Activated naive CD4-positive, alpha-beta T cell (primary cell): ENCODE results near the gene ACSS3.
"Not testable (repeated sequence)": the region's sequence is repeated elsewhere in the genome, so short reads cannot be mapped to it uniquely, and the experiment has no call there.

Experiments used
- DNase-seq, 4 experiments: peaks; one replicate each; lab custom pipeline; 2025; lab: John Stamatoyannopoulos, UW

ACSS3 gene, protein sequence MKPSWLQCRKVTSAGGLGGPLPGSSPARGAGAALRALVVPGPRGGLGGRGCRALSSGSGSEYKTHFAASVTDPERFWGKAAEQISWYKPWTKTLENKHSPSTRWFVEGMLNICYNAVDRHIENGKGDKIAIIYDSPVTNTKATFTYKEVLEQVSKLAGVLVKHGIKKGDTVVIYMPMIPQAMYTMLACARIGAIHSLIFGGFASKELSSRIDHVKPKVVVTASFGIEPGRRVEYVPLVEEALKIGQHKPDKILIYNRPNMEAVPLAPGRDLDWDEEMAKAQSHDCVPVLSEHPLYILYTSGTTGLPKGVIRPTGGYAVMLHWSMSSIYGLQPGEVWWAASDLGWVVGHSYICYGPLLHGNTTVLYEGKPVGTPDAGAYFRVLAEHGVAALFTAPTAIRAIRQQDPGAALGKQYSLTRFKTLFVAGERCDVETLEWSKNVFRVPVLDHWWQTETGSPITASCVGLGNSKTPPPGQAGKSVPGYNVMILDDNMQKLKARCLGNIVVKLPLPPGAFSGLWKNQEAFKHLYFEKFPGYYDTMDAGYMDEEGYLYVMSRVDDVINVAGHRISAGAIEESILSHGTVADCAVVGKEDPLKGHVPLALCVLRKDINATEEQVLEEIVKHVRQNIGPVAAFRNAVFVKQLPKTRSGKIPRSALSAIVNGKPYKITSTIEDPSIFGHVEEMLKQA

DNA sequence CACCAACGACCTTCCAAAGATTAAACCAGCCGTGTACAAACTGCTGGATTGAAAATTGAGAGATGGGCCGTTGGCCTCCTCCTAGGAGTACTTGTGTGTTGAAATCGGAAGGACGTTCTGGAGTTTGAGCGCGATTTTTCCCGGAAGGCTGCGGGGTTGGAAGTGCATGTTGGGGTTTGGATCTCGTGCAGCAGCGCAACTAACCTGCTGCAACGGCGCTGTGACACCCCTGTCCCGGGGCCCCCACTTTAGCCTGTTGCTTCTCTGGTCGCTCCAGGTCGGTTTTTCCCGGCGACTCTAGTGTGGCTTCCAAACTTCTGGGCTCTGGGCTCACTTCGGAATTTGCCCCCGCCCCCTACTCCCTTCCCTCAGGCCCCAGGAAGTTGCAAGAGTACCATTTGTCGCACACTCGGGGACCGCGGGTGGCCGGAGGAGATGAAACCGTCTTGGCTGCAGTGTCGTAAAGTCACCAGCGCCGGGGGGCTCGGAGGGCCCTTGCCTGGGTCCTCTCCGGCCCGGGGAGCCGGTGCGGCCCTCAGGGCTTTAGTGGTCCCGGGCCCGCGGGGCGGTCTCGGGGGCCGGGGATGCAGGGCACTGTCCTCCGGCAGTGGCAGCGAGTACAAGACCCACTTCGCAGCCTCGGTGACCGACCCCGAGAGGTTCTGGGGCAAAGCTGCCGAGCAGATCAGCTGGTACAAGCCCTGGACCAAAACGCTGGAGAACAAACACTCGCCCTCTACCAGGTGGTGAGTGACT lies at the start of gene ACSS3:
Gene ACSS3, plus strand, starts transcription at position 394 of the 756 bp plus-strand sequence. Its CDS starts 42 bp downstream, at position 436.
- no peak for DNase-seq

DNA sequence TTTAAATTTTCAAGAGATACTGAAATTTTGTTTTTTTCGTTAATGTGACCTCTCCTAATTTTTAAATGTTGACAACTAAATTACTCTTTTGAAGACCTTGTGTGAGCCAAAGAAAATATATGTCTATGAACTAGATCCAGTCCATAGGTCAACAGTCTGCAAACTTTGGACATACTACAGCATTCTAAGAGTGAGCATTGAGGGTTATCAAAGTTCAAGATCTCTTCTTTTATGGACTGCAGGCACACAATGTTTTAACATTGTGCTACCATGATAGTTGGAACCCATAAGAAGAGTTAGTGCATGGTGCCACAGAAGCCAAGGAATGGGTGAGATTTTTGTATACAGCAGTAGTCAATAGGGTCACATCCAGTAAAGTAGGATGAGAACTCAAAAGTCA lies 43.0 kb upstream of the ACSS3 start:
- no peak for DNase-seq

DNA sequence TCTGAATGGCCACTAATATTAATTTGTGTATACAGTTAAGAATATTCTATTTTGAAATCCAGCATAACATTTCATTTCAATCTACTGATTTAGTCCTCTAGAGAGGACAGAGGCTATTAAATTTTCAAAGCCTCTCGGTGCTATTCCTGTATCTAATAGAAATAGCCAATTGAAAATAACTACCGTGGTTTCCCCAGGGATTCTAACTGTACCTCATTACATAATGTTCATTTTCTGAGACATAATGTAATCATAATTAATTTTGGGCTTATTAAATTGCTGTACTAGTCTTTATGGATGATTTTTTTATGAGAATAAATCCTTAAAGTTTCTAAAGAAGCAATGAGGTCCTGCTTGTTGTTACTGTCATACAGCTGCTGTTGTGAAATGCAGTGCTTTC lies 38.6 kb upstream of the ACSS3 start:
- DNase-seq, result no peak

DNA sequence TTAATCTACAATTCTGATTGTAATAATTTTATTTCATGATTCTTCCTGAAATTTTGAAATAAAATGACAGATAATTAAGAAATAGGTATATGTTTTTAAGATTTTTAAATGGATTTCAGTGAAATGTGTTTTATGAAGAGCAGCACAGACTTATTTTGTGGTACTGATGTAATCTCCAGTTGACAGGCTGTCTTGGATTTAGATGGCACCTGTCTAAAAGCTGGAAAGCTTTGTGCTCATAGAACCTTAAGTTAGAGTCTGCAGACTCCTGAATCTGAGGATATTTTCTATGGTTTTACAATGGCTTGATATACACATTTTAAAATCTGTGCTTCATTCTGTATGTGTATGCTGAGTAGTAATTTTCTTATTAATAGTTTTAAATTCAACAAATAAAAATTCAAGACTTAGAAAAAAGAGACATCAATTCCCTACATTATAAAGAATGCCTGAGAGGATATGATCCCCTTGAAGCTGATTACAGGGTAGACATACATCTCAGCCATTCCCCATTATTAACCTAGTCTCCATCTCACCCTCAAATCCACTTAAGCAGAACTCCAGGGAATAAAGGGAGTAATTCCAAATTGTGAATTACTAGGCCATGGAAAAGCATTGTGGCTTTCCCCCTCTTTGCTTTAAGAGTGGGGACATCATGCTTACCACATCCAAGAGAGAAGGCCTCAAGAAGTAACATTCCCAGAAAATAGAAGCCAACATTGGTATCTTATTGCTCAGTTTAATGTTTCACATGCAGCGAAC lies 33.7 kb upstream of the ACSS3 start:
- DNase-seq, result no peak

DNA sequence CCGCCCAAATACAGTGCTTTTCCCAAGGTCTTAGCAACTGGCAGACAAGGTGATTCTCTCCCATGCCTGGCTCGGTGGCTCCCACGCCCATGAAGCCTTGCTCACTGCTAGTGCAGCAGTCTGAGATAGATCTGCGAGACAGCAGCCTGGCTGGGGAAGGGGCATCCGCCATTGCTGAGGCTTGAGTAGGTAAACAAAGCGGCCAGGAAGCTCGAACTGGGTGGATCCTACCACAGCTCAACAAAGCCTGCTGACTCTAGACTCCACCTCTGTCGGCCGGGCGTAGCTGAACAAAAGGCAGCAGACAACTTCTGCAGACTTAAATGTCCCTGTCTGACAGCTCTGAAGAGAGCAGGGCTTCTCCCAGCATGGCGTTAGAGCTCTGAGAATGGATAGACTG lies 12.9 kb upstream of the ACSS3 start:
- not testable (repeated sequence) for DNase-seq

DNA sequence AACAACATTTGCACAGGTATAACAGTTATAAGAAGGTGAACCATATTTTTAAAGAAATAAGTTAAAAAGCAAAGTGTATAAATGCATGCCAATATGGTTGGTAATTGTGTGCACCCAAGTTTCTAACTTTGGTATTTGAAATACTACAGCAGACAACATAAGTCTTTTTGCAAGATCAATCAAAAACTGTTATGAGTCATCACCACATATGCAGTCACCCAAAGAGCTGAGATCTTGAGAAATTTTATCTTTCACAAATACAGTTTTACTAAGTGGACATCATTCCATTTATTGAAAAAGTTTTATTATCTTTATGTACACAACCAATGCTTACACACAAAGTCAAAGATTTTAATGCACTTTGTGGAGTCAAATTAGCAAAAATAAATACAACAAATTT lies 7.0 kb upstream of the ACSS3 start:
- no peak for DNase-seq

DNA sequence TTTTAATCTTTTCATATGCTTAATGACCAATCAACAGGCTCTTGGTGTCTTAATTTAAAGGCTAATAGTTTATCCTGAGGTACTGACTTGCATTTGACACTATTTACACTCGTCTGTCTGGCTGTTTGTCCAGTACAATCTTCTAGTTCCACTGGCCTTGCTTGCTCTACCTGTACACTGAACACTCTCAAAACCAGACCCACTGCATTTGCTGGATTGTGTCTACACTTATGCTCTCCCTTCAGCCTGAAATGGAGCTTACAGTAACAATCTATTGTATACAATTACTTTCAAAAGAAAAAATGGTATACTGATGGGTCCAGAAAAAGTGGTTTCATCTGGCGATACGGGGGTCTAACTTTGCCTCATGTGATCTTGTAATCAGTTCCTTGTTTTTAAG lies 2.3 kb upstream of the ACSS3 start:
- DNase-seq, result no peak

DNA sequence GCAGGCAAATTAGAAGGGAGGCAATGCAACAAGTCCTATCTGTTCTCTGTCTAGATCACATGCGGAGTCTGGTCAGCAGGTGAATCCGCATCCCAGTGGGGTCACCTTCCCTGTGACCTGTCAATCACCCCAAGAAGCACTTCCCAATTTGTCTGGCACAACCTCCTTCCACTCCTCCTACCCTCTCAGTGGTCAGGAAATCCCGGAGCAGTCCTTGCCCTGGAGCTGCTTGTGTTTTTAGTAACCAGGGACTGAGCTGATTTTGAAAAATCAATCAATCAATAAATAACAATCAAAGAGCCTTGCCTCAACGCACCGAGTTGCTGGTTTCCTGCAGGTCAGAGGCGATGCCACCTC lies 572 bp upstream of the ACSS3 start:
- DNase-seq, result no peak

DNA sequence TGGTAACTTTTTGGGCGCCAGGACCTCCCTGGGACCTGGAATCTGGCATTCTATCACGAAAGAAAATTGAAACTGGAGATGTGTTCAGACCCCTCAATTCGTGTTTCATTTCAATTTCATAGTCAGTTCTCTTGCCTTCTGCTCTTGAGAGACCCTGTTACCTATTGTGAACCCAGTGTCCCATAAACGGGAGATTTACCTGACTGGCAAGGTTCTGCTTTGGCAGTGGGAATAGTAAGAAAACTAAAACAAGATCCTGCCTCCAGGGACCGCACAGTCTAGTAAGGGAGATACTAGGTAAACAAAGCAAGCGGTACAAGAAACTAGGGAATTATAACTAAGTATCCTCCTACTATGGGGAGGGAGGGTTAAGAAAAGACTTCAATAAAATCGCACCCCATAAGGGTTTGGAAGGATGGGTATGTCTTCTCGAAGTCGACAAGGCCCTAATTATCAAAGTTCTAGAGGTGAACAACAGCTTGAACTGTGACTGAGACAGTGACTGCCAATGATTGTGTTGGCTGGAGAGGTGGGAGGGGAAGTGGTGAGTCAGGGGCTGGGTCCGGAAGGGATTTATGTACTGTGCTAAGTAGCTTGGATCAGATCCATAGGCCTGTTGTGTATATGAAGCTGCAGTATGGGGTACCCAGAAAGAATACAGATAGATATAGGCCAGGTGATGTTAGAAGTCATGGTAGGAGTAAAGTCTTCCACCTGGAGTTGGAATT lies 754 bp downstream of the ACSS3 start:
- DNase-seq, result no peak

DNA sequence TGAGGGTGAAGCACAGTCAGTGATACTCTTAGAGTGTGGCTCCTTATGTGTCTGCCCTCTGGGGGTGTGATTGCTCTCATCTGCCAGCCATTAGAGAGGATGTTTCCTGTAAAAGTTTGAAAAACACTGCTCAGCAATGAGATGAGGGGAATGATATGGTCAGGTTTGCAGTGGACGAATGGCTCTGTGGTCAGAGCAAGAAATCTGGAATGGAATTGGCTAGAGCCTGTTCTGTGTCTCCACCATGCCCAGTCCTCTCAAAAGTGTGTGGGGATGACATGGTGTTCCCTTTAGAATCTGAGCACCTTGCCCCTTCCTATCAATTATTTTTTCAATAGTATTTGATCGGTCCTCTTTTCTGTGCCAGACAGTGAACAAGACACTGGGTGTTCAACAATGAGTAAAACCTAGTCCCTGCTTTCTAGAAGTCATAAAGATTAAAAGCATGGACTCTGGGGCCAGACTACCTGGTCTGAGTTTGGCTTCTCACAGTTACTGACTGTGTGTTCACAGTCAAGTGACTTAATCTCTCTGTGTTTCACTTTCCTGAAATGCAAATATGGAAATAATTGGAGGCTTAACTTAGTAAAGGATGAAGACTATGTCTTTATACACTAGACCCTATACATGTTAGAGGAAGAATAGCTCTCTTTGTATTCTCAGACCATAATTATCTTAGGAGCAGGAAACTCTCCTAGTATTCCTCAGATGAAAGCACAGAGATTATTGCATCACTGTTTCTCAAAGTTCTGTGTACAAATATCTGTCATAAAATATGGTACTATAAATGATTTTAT lies 1.6 kb downstream of the ACSS3 start:
- no peak for DNase-seq

DNA sequence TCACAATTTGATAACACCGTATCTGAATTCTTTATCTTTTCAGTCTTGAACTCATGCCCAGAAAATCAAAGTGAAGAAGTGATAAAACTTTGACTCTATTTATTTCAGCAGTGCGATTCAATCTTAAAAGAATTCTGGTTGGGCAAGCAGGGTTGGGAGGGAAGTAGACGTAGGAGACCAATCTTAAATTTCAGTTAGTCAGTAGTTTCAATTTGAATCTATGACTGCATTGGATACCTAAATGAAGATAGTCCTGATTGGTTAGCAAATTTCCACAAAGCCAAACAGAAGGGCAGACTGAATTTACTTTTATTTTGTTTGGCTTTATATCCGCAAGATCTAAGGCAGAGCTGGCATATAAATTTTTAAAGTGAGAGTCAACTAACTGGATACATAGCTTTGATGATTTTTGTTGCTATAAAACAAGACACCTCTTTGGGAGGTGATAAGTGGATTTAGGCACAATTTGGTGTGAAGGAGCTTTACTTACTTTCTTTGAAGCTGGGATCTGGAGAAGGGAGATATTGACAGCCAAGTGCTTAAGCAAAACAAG lies 2.6 kb downstream of the ACSS3 start:
- no peak for DNase-seq

DNA sequence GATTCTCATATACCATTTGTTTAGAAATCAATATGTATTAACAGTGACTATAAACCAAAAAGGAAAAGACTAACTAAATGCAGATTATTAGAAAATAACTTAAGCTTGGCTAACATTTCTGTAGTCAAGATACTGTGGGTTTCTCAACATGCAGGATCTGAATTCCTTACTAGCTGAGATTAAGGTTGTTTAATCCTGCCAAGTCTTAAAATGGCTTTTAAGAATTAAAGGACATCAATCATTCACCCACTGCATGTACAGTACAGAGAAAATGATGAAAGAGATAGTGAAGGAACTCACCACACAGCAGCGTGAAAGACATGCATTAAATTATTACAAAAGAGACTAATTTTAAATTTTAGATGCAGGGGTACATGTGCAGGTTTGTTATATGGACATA lies 3.8 kb downstream of the ACSS3 start:
- DNase-seq, result no peak

DNA sequence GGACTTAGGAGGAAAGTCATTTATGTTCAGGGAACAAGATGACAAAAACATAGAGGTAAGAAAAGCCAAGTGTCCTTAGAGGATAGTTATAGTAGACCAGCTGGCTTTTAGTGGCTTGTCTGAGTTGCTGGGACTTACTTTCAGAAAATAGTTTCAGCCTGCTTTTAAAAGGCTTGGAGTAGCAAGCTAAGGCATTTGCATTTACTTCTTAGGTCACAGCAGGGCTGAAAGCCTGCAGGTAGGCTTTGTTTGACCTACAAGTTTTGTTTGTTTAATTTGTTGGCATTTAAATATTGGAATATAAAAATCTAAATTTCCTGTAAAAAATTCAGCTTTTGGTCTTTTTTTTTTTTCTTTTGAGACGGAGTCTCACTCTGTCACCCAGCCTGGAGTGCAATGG lies 5.1 kb downstream of the ACSS3 start:
- DNase-seq, result no peak

DNA sequence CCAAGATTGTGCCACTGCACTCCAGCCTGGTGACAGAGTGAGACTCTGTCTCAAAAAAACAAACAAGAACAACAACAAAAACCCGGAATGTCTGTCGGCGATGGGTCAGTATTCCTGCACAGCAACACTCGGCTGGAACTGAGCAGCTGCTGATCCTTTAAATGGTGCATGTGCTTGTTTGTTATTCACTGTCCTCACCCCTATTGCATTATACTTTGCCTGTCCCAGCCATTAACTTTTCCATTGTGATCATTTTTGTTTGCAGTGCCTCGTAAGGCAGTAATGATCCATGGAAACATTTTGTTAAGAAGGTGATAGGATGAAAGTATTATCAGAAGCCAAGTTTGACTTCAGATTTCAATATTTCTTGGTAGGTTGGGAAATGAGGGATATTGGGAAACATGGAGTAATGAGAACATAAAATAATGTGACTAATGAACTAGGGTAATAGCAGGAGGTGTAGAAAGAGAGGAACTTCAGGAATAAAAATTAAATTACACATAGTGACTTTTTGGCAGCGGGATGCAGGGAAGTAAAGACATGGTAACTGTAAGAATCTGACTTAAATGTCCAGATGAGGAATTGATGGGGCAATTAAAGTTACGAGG lies 6.1 kb downstream of the ACSS3 start:
- DNase-seq, result no peak

DNA sequence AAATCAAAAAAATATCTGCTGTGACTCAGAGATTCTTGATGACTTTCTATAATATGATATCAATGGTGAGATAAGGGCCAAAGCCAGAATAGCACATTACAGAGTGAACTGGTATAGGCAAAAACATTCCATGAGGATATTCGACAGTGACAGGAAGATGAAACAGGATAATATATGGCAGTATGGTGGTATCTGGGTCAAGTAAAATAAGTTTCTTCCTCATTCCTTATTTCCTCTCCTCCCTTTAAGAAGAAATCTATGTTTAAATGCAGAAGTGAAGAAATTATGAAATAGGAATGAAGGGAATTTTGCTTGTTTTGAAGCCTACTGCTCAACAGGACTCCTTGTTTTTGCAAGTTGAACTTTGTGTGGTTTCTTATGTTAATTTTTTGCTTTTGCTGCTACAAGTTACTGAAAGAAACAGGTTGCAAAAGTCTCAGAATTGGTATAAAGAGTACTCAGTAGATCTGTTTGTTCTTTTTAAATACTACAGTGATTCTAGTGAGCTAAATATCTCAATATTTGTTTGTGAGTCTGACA lies 7.0 kb downstream of the ACSS3 start:
- DNase-seq, result no peak

DNA sequence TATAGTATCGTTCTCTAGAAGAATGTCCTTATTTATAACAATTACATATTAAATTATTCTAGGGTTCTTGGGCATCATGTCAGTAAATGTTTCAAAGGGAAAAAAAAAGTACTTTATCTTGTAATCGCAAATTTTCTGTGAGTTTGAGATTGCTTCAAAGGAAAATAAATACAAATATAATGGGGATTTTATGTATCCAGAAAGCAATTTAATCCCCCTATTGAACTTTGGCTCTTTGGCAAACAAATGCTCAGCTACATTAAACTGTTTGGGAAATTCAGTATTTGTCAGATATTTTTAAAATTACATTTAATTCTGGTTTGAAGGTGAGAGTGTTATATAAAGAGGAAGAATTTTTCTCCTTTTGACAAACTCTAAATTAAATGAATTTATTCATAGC lies 8.0 kb downstream of the ACSS3 start:
- no peak for DNase-seq

DNA sequence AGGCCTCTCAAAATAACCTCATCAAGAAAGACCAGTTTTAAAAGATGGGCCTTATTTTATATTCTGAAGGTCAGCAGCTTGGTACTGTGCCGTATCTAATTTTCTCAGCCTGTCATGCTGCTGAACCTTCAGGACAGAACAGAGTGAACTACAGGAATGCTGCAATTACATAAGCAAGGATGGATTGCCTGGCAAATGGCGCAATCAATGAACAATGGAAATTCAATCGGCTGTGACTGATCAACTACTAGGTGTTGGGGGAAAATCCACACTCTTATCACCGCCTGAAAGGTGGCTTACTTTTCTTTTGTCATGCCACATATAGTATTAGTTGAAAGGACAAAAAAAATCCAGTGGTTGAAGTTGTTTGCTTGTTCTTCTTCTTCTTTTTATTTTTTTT lies 8.5 kb downstream of the ACSS3 start:
- no peak for DNase-seq

DNA sequence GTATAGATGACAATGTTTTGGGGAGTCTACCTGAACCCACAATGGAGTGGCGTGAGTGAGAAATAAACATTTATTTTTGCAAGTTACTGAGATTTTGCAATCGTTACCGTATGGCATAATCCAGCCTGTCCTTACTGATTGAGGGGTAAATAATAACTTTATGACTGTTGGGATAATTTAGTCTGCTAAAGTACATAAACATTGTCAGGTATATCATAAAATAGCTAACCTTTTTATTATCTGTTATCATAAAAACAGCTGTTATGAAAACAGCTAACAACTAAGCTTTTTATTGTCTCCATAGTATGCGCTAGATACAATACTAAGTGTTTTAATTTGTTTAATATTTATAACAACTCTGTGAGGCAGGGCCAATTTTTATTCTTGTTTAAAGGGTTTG lies 10.3 kb downstream of the ACSS3 start:
- no peak for DNase-seq

DNA sequence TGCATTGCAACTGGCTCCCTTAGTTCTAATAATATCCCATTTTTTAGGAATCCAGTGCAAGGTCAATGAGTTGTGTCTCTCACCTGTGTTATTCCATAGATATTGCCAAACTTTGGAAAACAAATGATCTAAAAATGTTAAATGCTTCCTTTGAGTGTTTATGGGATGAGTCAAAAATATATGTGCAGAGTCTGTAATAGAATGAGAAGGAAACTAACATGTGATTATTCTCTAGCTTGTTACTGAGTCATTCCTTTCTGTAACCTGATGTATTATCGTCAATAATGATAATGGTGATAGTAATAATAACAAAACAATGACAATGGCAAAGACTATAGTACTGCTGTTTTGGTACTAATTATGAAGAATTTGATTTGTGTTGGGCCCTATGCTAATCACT lies 11.5 kb downstream of the ACSS3 start:
- no peak for DNase-seq

DNA sequence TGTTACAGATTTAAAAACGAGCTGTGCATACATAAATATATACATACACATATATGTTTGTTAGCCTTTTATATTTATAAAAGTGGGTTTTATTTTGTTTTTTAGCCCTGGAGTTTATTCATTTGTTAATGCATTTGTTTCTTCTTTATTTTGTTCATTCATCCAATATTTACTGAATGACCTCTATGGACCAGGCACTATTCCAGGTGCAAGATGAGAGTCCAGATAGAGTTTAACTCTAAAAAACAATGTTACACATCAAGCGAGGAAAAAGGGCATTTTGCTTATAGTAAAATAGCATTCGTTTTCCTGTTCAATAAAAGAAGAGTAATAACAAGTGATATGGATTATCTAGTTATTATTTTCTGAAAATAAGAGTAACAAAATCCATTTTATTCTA lies 14.2 kb downstream of the ACSS3 start:
- no peak for DNase-seq
